Body of pancreas (tissue), 4 donors: Measurements from ENCODE around the gene CROCC2.

Experiments
- CTCF ChIP-seq, 7 experiments: fragments of 450-650 bp in 4 of 7; fragments of 200-600 bp in 3 of 7; sonication (generic) in 3 of 7; IDR thresholded peaks; one replicate each; pipeline ENCODE4 v1.5.1; 2016 to 2019; ENCODE audit warnings: antibody characterized with exemption in 7 of 7
- POLR2A ChIP-seq, 3 donors: fragments of 450-650 bp; IDR thresholded peaks; one replicate each; pipeline ENCODE4 v1.6.1; 2016; ENCODE audit warnings: antibody characterized with exemption in 3 of 3, mild to moderate bottlenecking in 2 of 3

GRCh38 chr2:240875228-240876034 is 30.7 kb upstream of the CROCC2 start:
- no peak for TF ChIP-seq CTCF (IDR thresholded peaks at IDR 0.05)
- no peak for TF ChIP-seq POLR2A (IDR thresholded peaks at IDR 0.05)
